Glutamatergic neuron (in vitro differentiated cells): ENCODE data around the gene DNAH2. TPM values are rescaled to one million over a fixed set of nuclear protein-coding genes. Genes with fewer than 3 reads are reported as not detected.

Experiments
- DNase-seq: peaks from one replicate; pipeline ENCODE4 v3.0.0; 2022
- H3K27ac Mint-ChIP-seq: one replicate; pipeline ENCODE4 v1.8.0; 2020; ENCODE audit warnings: mild to moderate bottlenecking, mixed read lengths, inconsistent platforms; ENCODE audit not compliant: unreplicated experiment
- H3K27me3 Mint-ChIP-seq: one replicate; pipeline ENCODE4 v1.8.0; 2020; ENCODE audit warnings: mild to moderate bottlenecking, moderate library complexity, mixed read lengths, inconsistent platforms; ENCODE audit not compliant: unreplicated experiment
- H3K36me3 Mint-ChIP-seq: one replicate; pipeline ENCODE4 v1.8.0; 2020; ENCODE audit warnings: mild to moderate bottlenecking, mixed read lengths, inconsistent platforms; ENCODE audit not compliant: unreplicated experiment
- H3K4me1 Mint-ChIP-seq: one replicate; pipeline ENCODE4 v1.8.0; 2020; ENCODE audit warnings: mild to moderate bottlenecking, low read depth, mixed read lengths, inconsistent platforms; ENCODE audit not compliant: unreplicated experiment
- H3K4me3 Mint-ChIP-seq: one replicate; pipeline ENCODE4 v1.8.0; 2020; ENCODE audit warnings: mild to moderate bottlenecking, mixed read lengths, inconsistent platforms; ENCODE audit not compliant: unreplicated experiment
- H3K9me3 Mint-ChIP-seq: one replicate; pipeline ENCODE4 v1.8.0; 2020; ENCODE audit warnings: mild to moderate bottlenecking, moderate library complexity, mixed read lengths, inconsistent platforms; ENCODE audit not compliant: unreplicated experiment
- CTCF ChIP-seq: fragments of 200-600 bp; sonication (generic); IDR thresholded peaks from one replicate; pipeline ENCODE4 v1.5.0; 2021; ENCODE audit not compliant: partially characterized antibody, unreplicated experiment
- total RNA-seq: library from RNA; stranded (reverse); fragmentation: NEBNext Ultra II Directional; extraction: Animal tissue kit (Norgen Biotek cat#: 25700); gene quantifications from one replicate; pipeline ENCODE4 v1.2.1, GENCODE V29; 2021; ENCODE audit not compliant: unreplicated experiment

DNAH2 gene
- total RNA-seq, 1 donor from 2014 or later, result 0.07 TPM

- peak; percentile 63 for TF ChIP-seq CTCF
- DNase-seq, result no peak
- H3K27me3 Mint-ChIP-seq, result peaks cover 28% of the 10 kb centered on the region
- H3K4me1 Mint-ChIP-seq, result peaks cover 30% of the 10 kb centered on the region
- H3K36me3 Mint-ChIP-seq, result no peaks in the 10 kb centered on the region
- H3K27ac Mint-ChIP-seq, result peak overlapping the region; percentile 12
- peak overlapping the region; percentile 50 for H3K4me3 Mint-ChIP-seq
- peaks cover 7% of the 10 kb centered on the region for H3K9me3 Mint-ChIP-seq
Observed at GRCh38 chr17:7711051-7711755, 6.3 kb upstream of the DNAH2 start.

DNA sequence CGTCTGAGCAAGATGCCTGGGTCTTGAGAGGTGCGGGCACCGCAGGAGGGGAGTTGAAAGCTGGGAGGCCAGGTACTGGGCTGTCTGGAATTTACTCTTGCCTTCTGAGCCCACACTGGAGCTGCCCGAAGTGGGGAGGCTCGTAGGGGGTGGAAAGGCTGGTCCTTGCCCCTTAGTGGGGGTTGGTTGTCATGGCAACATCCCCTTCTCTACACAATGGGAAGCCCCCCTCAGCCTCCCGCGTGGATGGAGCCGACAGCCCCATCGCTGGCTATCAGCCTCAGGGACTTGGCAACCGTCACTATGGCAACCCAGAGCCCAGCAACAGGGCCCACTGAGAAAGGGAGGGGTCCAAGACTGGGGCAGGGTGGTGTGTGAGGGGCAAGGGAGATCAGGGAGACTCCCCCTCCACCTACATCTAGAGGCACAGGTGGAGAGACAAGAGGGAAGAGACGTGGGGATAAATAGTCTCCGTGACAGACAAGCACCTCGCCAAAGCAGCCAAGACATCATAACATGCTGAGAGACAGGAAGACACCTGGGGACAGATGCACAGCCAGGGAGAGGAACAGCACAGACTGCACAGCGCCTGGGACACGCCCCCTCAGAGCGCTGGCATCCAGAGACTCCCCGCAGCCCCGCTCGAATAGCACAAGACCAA is 5.3 kb upstream of the DNAH2 start:
- Mint-ChIP-seq H3K9me3 (peaks cover 6% of the 10 kb centered on the region), H3K27me3 (peaks cover 19% of the 10 kb centered on the region), H3K27ac (no peak overlapping the region), H3K4me3 (peak overlapping the region; percentile 36), H3K4me1 (peaks cover 32% of the 10 kb centered on the region), H3K36me3 (no peaks in the 10 kb centered on the region)
- peak; percentile 70 for DNase-seq
- no peak for TF ChIP-seq CTCF

DNA sequence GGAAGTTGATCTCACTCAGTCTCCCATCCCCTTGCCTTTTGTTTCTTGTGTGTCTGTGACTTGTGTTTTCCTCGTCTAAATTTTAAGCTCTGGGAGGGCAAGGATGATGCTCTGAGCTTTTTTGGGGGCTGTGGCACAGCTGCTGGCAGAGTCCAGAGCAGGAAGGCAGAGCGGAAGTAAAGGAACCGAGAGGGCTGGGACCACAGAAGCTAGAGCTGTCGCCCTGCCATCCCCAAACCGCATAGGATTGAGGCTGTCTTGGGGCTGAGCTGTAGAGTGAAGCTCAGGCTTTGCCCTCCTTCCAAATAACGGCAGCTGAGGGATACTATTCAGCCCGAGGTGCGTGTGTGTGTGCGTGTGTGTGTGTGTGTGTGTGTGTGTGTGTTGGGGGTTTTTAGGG is 3.8 kb upstream of the DNAH2 start:
- peak overlapping the region; percentile 57 for H3K4me3 Mint-ChIP-seq

DNA sequence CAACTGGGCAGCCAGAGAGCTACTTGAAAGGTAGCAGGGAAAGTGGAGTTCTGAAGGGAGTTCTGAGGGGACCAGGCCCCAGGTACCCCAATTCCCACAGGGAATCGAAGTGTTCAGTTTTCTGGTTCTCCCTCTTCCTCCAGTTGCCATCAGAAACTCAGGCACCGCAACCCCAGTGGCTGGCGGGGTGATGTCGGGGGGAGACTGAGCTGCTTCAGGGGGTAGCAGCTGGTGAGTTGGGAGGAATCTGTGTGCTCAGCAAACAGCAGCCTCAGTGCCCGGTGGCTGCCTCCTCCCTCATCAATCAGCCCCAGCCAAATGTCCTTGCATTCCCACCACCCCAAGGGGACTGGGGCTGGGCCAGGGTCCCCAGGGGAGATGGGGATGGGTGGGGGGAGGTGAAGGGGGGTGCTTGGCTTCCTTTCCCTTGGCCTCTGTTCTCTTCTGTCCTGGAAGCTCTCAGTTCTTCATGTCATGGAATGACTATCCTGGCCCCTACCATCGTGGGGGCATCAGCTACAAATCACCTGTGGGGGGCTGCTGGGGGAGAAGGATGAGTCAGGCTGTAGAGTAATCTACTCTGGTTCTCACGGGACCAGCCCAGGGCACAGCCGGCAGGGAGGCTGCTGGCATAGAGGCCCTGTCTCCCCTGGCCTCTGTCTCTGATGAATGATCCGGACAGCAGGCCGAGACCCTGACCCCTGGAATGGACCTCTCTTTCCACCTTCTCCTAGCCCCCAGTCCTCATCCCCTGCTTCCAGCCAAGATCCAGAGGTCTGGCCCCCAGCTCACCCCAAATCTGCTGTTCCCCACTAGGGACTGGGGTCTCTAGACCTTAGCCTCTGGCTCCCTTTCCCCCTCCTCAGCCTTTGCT is 2.6 kb upstream of the DNAH2 start:
- no peaks in the 10 kb centered on the region for H3K36me3 Mint-ChIP-seq
- H3K4me1 Mint-ChIP-seq, result peaks cover 42% of the 10 kb centered on the region
- no peak for TF ChIP-seq CTCF
- H3K9me3 Mint-ChIP-seq, result peaks cover 6% of the 10 kb centered on the region
- H3K27me3 Mint-ChIP-seq, result peaks cover 16% of the 10 kb centered on the region
- no peak for DNase-seq
- peak overlapping the region; percentile 89 for H3K4me3 Mint-ChIP-seq
- no peak overlapping the region for H3K27ac Mint-ChIP-seq

More for the DNA sequence above, 3.8 kb upstream of the DNAH2 start:
- Mint-ChIP-seq H3K27me3 (peaks cover 16% of the 10 kb centered on the region), H3K4me1 (peaks cover 41% of the 10 kb centered on the region), H3K27ac (peak overlapping the region; percentile 52), H3K9me3 (peaks cover 6% of the 10 kb centered on the region), H3K36me3 (no peaks in the 10 kb centered on the region)
- no peak for DNase-seq
- no peak for TF ChIP-seq CTCF
